Activated gamma-delta T cell (primary cell): ENCODE data around the gene FAM168B.
"Not testable (repeated sequence)": the region's sequence is repeated elsewhere in the genome, so short reads cannot be mapped to it uniquely, and the experiment has no call there.

Experiments used
- DNase-seq: peaks from one replicate; lab custom pipeline; 2025; lab: John Stamatoyannopoulos, UW
- total RNA-seq, 2 donors: gene quantifications; one replicate each; lab custom pipeline; 2026; lab: John Stamatoyannopoulos, UW

The FAM168B gene
- 160 to 174 reads per million in 2 donors for total RNA-seq

- DNase-seq: peak; percentile 84
Measured at GRCh38 chr2:131093006-131093695, at the start of gene FAM168B. Gene FAM168B, minus strand, starts transcription at chr2:131093460. Its CDS starts 10,814 bp downstream, at chr2:131082646.

GRCh38 chr2:131142849-131143248 lies 49.6 kb upstream of the FAM168B start:
- DNase-seq: no peak

- DNase-seq: no peak
Measured at GRCh38 chr2:131140581-131140980, 47.3 kb upstream of the FAM168B start.

- DNase-seq: no peak
Measured at GRCh38 chr2:131132729-131133128, 39.5 kb upstream of the FAM168B start.

GRCh38 chr2:131130298-131130596 lies 37.0 kb upstream of the FAM168B start:
- DNase-seq: no peak

GRCh38 chr2:131127981-131128380 lies 34.7 kb upstream of the FAM168B start:
- no peak for DNase-seq

GRCh38 chr2:131127076-131127475 lies 33.8 kb upstream of the FAM168B start:
- DNase-seq: no peak

GRCh38 chr2:131126436-131126835 lies 33.2 kb upstream of the FAM168B start:
- no peak for DNase-seq

GRCh38 chr2:131125195-131125757 lies 32.0 kb upstream of the FAM168B start:
- DNase-seq: no peak

- DNase-seq: no peak
Measured at GRCh38 chr2:131123192-131123591, 29.9 kb upstream of the FAM168B start.

- DNase-seq: no peak
Measured at GRCh38 chr2:131122496-131122895, 29.2 kb upstream of the FAM168B start.

GRCh38 chr2:131121464-131121863 lies 28.2 kb upstream of the FAM168B start:
- no peak for DNase-seq

GRCh38 chr2:131120815-131121317 lies 27.6 kb upstream of the FAM168B start:
- no peak for DNase-seq

- DNase-seq: no peak
Measured at GRCh38 chr2:131115752-131116151, 22.5 kb upstream of the FAM168B start.

- not testable (repeated sequence) for DNase-seq
Measured at GRCh38 chr2:131114950-131115349, 21.7 kb upstream of the FAM168B start.

GRCh38 chr2:131113566-131114227 lies 20.4 kb upstream of the FAM168B start:
- no peak for DNase-seq

GRCh38 chr2:131112529-131112928 lies 19.3 kb upstream of the FAM168B start:
- no peak for DNase-seq

GRCh38 chr2:131105950-131106801 lies 12.9 kb upstream of the FAM168B start:
- DNase-seq: peak; percentile 20

- DNase-seq: peak; percentile 87
Measured at GRCh38 chr2:131105156-131105949, 12.1 kb upstream of the FAM168B start, which contains the start of gene PLEKHB2. Gene PLEKHB2, plus strand, starts transcription at chr2:131105336. Its CDS starts 15,606 bp downstream, at chr2:131120942.

GRCh38 chr2:131104487-131105155 lies 11.4 kb upstream of the FAM168B start:
- DNase-seq: no peak

- DNase-seq: no peak
Measured at GRCh38 chr2:131103165-131103564, 9.9 kb upstream of the FAM168B start.
